SU-DHL-6 (cell line): ENCODE results near the gene ZNF132.

Experiments
- H2AFZ ChIP-seq: fragments of 200-600 bp; sonication (generic); 2 replicates; pipeline ENCODE4 v1.6.1; 2014; ENCODE audit warnings: low read depth, mild to moderate bottlenecking, moderate library complexity, mixed read lengths, antibody characterized with exemption, low read length; ENCODE audit not compliant: severe bottlenecking
- H3F3A ChIP-seq: fragments of 200-600 bp; shearing (Covaris generic); 2 replicates; pipeline ENCODE4 v1.6.0; 2016; ENCODE audit warnings: antibody characterized with exemption, mild to moderate bottlenecking; ENCODE audit not compliant: insufficient read depth
- H3K27ac ChIP-seq: fragments of 200-600 bp; sonication (generic); 2 replicates; pipeline ENCODE4 v1.5.1; 2016; ENCODE audit warnings: low read depth, mild to moderate bottlenecking, low read length, moderate library complexity, mixed read lengths
- H3K27me3 ChIP-seq: fragments of 200-600 bp; sonication (generic), shearing (Covaris generic); 2 replicates; pipeline ENCODE4 v1.6.0; 2014; ENCODE audit warnings: mild to moderate bottlenecking, low read length
- H3K36me3 ChIP-seq: fragments of 200-600 bp; sonication (generic); 2 replicates; pipeline ENCODE4 v1.6.1; 2014; ENCODE audit warnings: mild to moderate bottlenecking, low read length, mixed read lengths
- H3K4me2 ChIP-seq: fragments of 300-600, 200-600 bp; shearing (Covaris generic), sonication (generic); 2 replicates; pipeline ENCODE4 v1.6.0; 2014; ENCODE audit warnings: low read length, low read depth, mild to moderate bottlenecking; ENCODE audit not compliant: poor library complexity, severe bottlenecking
- H3K4me3 ChIP-seq: fragments of 200-600 bp; sonication (generic); 2 replicates; pipeline ENCODE4 v1.5.1; 2014; ENCODE audit warnings: antibody characterized with exemption, low read length, mild to moderate bottlenecking, mixed read lengths; ENCODE audit not compliant: insufficient read depth, poor library complexity, severe bottlenecking
- H3K79me2 ChIP-seq: fragments of 200-600 bp; sonication (generic); 2 replicates; pipeline ENCODE4 v1.6.1; 2014; ENCODE audit warnings: mild to moderate bottlenecking, low read length, moderate library complexity; ENCODE audit not compliant: insufficient read depth
- H3K9ac ChIP-seq: fragments of 200-600 bp; sonication (generic); 2 replicates; pipeline ENCODE4 v1.7.0; 2014; ENCODE audit warnings: mild to moderate bottlenecking, low read length
- H3K9me2 ChIP-seq: fragments of 200-600 bp; sonication (generic); replicated peaks from 2 replicates; pipeline ENCODE4 v1.6.1; 2014; ENCODE audit warnings: low read length; ENCODE audit not compliant: insufficient read depth
- H3K9me3 ChIP-seq: fragments of 200-600 bp; sonication (generic); 2 replicates; pipeline ENCODE4 v1.6.1; 2014; ENCODE audit warnings: low read length, mixed read lengths; ENCODE audit not compliant: insufficient read depth
- H4K20me1 ChIP-seq: fragments of 200-600 bp; sonication (generic); 2 replicates; pipeline ENCODE4 v1.6.1; 2014; ENCODE audit warnings: low read depth, mild to moderate bottlenecking, antibody characterized with exemption, low read length, moderate library complexity, mixed read lengths
- CTCF ChIP-seq: fragments of 200-600 bp; sonication (generic); IDR thresholded peaks from one replicate; pipeline ENCODE4 v1.5.1; 2017; ENCODE audit warnings: antibody characterized with exemption, mild to moderate bottlenecking, low read length, moderate library complexity; ENCODE audit not compliant: insufficient read depth, poor library complexity, severe bottlenecking
- EZH2phosphoT487 ChIP-seq: fragments of 200-600 bp; sonication (generic), shearing (Covaris generic); conservative IDR thresholded peaks from 2 replicates; pipeline ENCODE4 v1.6.1; 2018; ENCODE audit warnings: mild to moderate bottlenecking, antibody characterized with exemption, low read length, moderate library complexity, mixed read lengths

Gene ZNF132

DNA sequence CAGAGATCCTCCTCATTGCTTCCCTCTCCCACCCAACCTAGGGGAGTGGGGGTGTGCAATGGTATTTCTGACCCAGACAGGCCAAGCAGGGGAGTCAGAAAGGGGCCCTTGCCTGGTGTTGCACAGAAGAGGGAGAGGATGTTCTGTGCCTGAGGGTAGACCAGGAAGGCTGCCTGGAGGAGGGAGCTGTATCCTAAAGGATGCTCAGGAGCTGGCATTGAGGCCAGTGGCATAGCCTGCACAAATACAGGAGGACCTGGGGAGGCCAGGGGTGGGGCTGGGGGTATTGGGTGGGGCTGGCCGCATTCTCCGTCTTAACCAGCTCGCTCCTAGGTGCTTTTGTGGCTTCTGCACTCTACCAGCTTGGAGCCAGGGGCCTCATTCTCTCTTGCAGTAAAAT, 40.0 kb downstream of the ZNF132 start:
- Histone ChIP-seq H3K4me3 (no peak overlapping the region), H3K9me3 (no peaks in the 10 kb centered on the region), H3F3A (peaks cover 5% of the 10 kb centered on the region; the same call in 1 of the 2 replicates), H3K9ac (no peak overlapping the region), H4K20me1 (no peaks in the 10 kb centered on the region), H3K27ac (no peak overlapping the region), H2AFZ (no peak overlapping the region), H3K36me3 (no peaks in the 10 kb centered on the region), H3K4me2 (no peak overlapping the region), H3K79me2 (no peaks in the 10 kb centered on the region), H3K9me2 (no peaks in the 10 kb centered on the region), H3K27me3 (no peaks in the 10 kb centered on the region)
- TF ChIP-seq CTCF (no peak), EZH2phosphoT487 (no peak)

GRCh38 chr19:58398545-58398944, 41.4 kb downstream of the ZNF132 start:
- Histone ChIP-seq H3K4me3 (no peak overlapping the region), H3K4me2 (no peak overlapping the region), H3K27ac (no peak overlapping the region), H3K27me3 (no peaks in the 10 kb centered on the region), H3K9me3 (no peaks in the 10 kb centered on the region), H3K9me2 (no peaks in the 10 kb centered on the region), H4K20me1 (peaks cover 2% of the 10 kb centered on the region; the same call in 1 of the 2 replicates), H3K36me3 (no peaks in the 10 kb centered on the region), H3F3A (peaks cover 5% of the 10 kb centered on the region; the same call in 1 of the 2 replicates), H3K79me2 (no peaks in the 10 kb centered on the region), H2AFZ (no peak overlapping the region), H3K9ac (no peak overlapping the region)
- no peak for TF ChIP-seq CTCF

DNA sequence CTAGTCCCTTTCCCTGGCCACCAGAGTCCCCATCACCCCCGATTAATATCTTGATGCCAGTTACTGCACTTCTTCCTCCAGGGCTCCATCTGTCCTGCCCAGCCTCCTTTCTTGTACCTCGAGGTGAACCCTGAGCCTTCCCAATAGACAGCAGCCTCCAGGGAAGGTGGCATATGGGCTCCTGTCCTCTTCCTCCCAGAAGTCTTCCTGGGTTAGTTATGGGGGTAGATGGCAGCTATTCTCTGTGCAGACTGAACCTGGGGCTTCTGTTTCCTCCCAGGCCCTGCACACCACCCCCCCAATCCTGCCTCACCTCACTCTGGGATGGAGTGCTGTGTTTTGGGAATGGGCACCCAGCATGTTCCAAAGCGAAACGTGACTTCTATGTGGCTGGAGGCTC, 41.9 kb downstream of the ZNF132 start:
- TF ChIP-seq CTCF (no peak), EZH2phosphoT487 (no peak)
- no peak overlapping the region for H3K4me3 ChIP-seq

More for the DNA sequence above, 41.9 kb downstream of the ZNF132 start:
- Histone ChIP-seq H3K27me3 (no peaks in the 10 kb centered on the region), H3K9me2 (no peaks in the 10 kb centered on the region), H3K27ac (no peak overlapping the region), H4K20me1 (peaks cover 7% of the 10 kb centered on the region; the same call in 1 of the 2 replicates), H2AFZ (no peak overlapping the region), H3K79me2 (no peaks in the 10 kb centered on the region), H3K4me2 (no peak overlapping the region), H3K9me3 (no peaks in the 10 kb centered on the region), H3K9ac (no peak overlapping the region), H3F3A (peaks cover 5% of the 10 kb centered on the region; the same call in 1 of the 2 replicates), H3K36me3 (0 out of 2 replicates have a peak, but pooled peaks cover under 1% of the 10 kb centered on the region)
